Measurements from ENCODE around the gene ATXN1. TPM values are rescaled to one million over a fixed set of nuclear protein-coding genes. Genes with fewer than 3 reads are reported as not detected.

ATXN1 gene
- total and polyA plus RNA-seq, 2 of the 13 experiments (the other 11 are each of a cell fraction or from before 2014, with no cell fraction given): 20.7 to 39.5 TPM

- WGBS (ENCODE audit: low lambda C conversion rate): 92% methylated on average over 4 of the region's 4 CpGs
- Histone ChIP-seq H3K27me3 (ENCODE audit: control insufficient read depth in 1 of 2, insufficient read depth in 2 of 2, low read length in 2 of 2) (no peaks in the 10 kb centered on the region), H3K79me2 (ENCODE audit: insufficient read depth, low read length) (peaks cover 66% of the 10 kb centered on the region), H3K4me1 (ENCODE audit: insufficient read depth, low read length) (peaks cover 41% of the 10 kb centered on the region), H3K4me3 (replicated peaks in 1 of 3; ENCODE audit: insufficient read depth in 1 of 3, low read depth in 2 of 3, low read length in 3 of 3) (no peak overlapping the region), H3K9ac (ENCODE audit: insufficient read depth, low read depth, low read length) (no peak overlapping the region), H3K36me3 (replicated peaks in 1 of 2; ENCODE audit: control insufficient read depth in 1 of 2, insufficient read depth in 2 of 2, low read length in 2 of 2) (no peaks in the 10 kb centered on the region), H2AFZ (ENCODE audit: low read length) (no peak overlapping the region), H4K20me1 (ENCODE audit: insufficient read depth, low read length) (peaks cover 12% of the 10 kb centered on the region), H3K4me2 (ENCODE audit: low read depth, low read length) (no peak overlapping the region; the same call in 1 of the 2 replicates), H3K9me3 (ENCODE audit: low read length) (no peaks in the 10 kb centered on the region), H3K27ac (ENCODE audit: extremely low read length, insufficient read depth, low read length) (peak overlapping the region; percentile 1)
- TF ChIP-seq ZC3H13 (CRISPR knock-in tag; IDR thresholded peaks at IDR 0.05) (0 out of 2 replicates have a peak, but pooled peaks have one; percentile 32), NFE2 (CRISPR knock-in tag; IDR thresholded peaks at IDR 0.05) (no peak), TEAD3 (CRISPR knock-in tag; optimal IDR thresholded peaks at IDR 0.05; ENCODE audit: borderline replicate concordance) (peak; percentile 43), ZMYM2 (CRISPR knock-in tag; IDR thresholded peaks at IDR 0.05) (0 out of 2 replicates have a peak, but pooled peaks have one; percentile 19), ZBTB39 (CRISPR knock-in tag; IDR thresholded peaks at IDR 0.05) (0 out of 2 replicates have a peak, but pooled peaks have one; percentile 48), ZBTB33 (CRISPR knock-in tag; IDR thresholded peaks at IDR 0.05) (0 out of 2 replicates have a peak, but pooled peaks have one; percentile 16), ARID2 (CRISPR knock-in tag; IDR thresholded peaks at IDR 0.05; ENCODE audit: borderline replicate concordance) (no peak), ZNF331 (CRISPR knock-in tag; IDR thresholded peaks at IDR 0.05) (peak; percentile 42; the same call in 1 of the 2 replicates), ZSCAN29 (CRISPR knock-in tag; conservative IDR thresholded peaks at IDR 0.05) (no peak), ZKSCAN8 (CRISPR knock-in tag; IDR thresholded peaks at IDR 0.05; ENCODE audit: borderline replicate concordance) (no peak), ZFP82 (CRISPR knock-in tag; IDR thresholded peaks at IDR 0.05; ENCODE audit: borderline replicate concordance) (no peak), HNF4A (CRISPR knock-in tag; IDR thresholded peaks at IDR 0.05) (peak; percentile 66), PAXIP1 (CRISPR knock-in tag; conservative IDR thresholded peaks at IDR 0.05) (no peak), ZSCAN31 (CRISPR knock-in tag; IDR thresholded peaks at IDR 0.05; ENCODE audit: low read depth) (no peak), RNF2 (conservative IDR thresholded peaks at IDR 0.05; ENCODE audit: low read depth) (no peak)
- TF ChIP-seq, protein P1, sequence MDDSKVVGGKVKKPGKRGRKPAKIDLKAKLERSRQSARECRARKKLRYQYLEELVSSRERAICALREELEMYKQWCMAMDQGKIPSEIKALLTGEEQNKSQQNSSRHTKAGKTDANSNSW (CRISPR knock-in tag; IDR thresholded peaks at IDR 0.05; ENCODE audit: borderline replicate concordance): no peak
- no TSS peak for BruUV-seq (replicated peaks)
- in situ Hi-C loops (cut with HindIII; ENCODE audit: extremely low pct_ligation_motif_present, low pct_unique_long_range_greater_than_20kb): no loop called here
- ATAC-seq: peak; percentile 74
- intact Hi-C loops (cut with micrococcal nuclease; ENCODE audit: unreplicated experiment): no loop called here
- FAIRE-seq: no peak
- ChIA-PET POLR2A (no interaction called here), CTCF (ENCODE audit: low intra/inter-chr PET ratio, low total read pairs) (no interaction called here)
- DNase-seq (ENCODE audit: low spot score): no peak
Observed at GRCh38 chr6:16706029-16706428, 55.2 kb downstream of the ATXN1 start.
